Fibroblast of villous mesenchyme (primary cell): ENCODE results near the gene MPIG6B. TPM values are rescaled to one million over a fixed set of nuclear protein-coding genes. Genes with fewer than 3 reads are reported as not detected.

Experiments
- DNase-seq: peaks from one replicate; pipeline ENCODE4 v3.0.0-alpha.2; 2010; ENCODE audit warnings: low read depth
- H3K4me3 ChIP-seq: 2 replicates; pipeline ENCODE4 v1.5.1; 2011; ENCODE audit warnings: low read depth, mild to moderate bottlenecking, low read length
- total RNA-seq: library from RNA; depleted of rRNA; stranded (reverse); fragments of >200 nt; gene quantifications from 2 replicates; pipeline ENCODE4 v1.2.3, GENCODE V29; 2012
- TF ChIP-seq, protein P1 (sequence below): IDR thresholded peaks from 2 replicates; pipeline ENCODE4 v1.5.1; 2012; ENCODE audit warnings: low read depth, mild to moderate bottlenecking, low read length; ENCODE audit not compliant: insufficient read depth

Gene MPIG6B
- total RNA-seq, 1 donor, result not detected

DNA sequence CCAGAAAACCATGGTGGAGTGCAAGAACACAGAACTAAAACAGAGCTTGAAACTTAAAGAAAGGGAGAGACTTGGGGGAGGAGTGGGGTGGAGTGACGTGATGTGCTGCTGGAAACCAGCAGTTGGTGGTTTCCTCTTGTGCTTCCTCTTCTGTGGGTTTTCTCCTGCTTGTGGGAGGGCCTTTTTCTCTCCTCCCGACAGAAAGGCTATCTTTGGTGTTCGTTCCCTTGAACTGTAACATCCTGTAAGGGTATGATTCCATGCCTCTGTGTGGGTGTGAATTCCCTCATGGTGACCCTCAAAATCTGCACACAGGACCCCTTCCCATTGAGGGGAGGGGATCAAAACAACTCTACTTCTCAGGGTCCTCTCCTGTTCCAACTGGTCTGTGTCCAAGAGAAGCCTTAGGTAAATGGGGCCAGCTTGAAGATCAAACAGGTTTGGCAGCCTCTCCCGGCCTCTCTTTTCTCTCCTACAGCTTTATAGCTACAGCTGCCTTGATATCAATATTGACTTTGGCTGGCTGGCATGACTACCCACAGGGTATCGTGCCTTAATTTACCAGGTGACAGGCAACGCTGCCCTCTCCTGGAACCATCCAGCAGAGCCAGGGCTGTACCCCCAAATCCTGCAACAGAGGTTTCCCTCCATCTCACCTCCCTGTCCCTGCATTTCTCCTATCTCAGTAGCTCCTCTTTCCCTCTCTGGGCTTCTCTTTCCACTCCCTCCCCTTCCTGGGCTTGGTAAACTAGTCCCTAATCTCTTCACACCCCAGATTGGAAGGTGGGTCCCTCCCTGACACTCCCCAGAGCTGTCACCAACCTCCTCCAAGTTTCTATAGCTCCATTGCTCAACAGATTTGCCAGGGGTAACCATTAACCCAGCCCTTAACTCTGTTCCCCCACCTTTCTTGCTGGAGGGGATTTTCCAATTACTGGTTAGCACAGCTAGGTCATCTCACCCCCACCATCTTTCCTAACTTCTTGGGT lies 15.1 kb downstream of the MPIG6B start:
- peak; percentile 84 for DNase-seq
- peak overlapping the region; percentile 5 for H3K4me3 ChIP-seq
- TF ChIP-seq, protein P1, sequence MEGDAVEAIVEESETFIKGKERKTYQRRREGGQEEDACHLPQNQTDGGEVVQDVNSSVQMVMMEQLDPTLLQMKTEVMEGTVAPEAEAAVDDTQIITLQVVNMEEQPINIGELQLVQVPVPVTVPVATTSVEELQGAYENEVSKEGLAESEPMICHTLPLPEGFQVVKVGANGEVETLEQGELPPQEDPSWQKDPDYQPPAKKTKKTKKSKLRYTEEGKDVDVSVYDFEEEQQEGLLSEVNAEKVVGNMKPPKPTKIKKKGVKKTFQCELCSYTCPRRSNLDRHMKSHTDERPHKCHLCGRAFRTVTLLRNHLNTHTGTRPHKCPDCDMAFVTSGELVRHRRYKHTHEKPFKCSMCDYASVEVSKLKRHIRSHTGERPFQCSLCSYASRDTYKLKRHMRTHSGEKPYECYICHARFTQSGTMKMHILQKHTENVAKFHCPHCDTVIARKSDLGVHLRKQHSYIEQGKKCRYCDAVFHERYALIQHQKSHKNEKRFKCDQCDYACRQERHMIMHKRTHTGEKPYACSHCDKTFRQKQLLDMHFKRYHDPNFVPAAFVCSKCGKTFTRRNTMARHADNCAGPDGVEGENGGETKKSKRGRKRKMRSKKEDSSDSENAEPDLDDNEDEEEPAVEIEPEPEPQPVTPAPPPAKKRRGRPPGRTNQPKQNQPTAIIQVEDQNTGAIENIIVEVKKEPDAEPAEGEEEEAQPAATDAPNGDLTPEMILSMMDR, result peak; percentile 33

- DNase-seq, result peak; percentile 99
- H3K4me3 ChIP-seq, result peak within 1 kb of the TSS; percentile 94
- TF ChIP-seq, protein P1, result no peak
Observed at GRCh38 chr6:31739639-31740396, 16.6 kb downstream of the MPIG6B start, which contains the start of gene MSH5. Gene MSH5 (plus strand): TSS chr6:31740005. CDS start chr6:31740467, 462 bp downstream.

- DNase-seq, result no peak
- peak overlapping the region; percentile 94 for H3K4me3 ChIP-seq
- TF ChIP-seq, protein P1, result no peak
Observed at GRCh38 chr6:31740397-31741223, 17.4 kb downstream of the MPIG6B start.

GRCh38 chr6:31741815-31742214 lies 18.6 kb downstream of the MPIG6B start:
- TF ChIP-seq, protein P1, result no peak
- no peak overlapping the region for H3K4me3 ChIP-seq
- no peak for DNase-seq

- TF ChIP-seq, protein P1, result no peak
- H3K4me3 ChIP-seq, result no peak overlapping the region
- DNase-seq, result no peak
Observed at GRCh38 chr6:31742894-31743293, 19.7 kb downstream of the MPIG6B start.

- no peak overlapping the region for H3K4me3 ChIP-seq
- TF ChIP-seq, protein P1, result no peak
- no peak for DNase-seq
Observed at GRCh38 chr6:31744422-31744821, 21.2 kb downstream of the MPIG6B start.
